ENCODE results near the gene SPPL3.

SPPL3 gene

GRCh38 chr12:120740871-120741270, 163.3 kb downstream of the SPPL3 start (continued):
- no peak for TF ChIP-seq ZNF112 (tag by site-specific recombination; IDR thresholded peaks at IDR 0.05)
- 0 out of 2 replicates have a peak, but pooled peaks have one; percentile 14 for TF ChIP-seq SCRT1 (tag by site-specific recombination; IDR thresholded peaks at IDR 0.05; ENCODE audit: borderline replicate concordance)
- no peak for TF ChIP-seq ZFP37 (tag by site-specific recombination; IDR thresholded peaks at IDR 0.05)
- no peak for TF ChIP-seq ZSCAN18 (tag by site-specific recombination; IDR thresholded peaks at IDR 0.05)
- TF ChIP-seq ZNF560 (tag by site-specific recombination; IDR thresholded peaks at IDR 0.05; ENCODE audit: borderline replicate concordance) = no peak
- TF ChIP-seq ZNF654 (tag by site-specific recombination; IDR thresholded peaks at IDR 0.05; ENCODE audit: low read depth) = no peak
- TF ChIP-seq ZNF837 (tag by site-specific recombination; IDR thresholded peaks at IDR 0.05) = no peak
- no peak for TF ChIP-seq ZNF311 (tag by site-specific recombination; IDR thresholded peaks at IDR 0.05; ENCODE audit: borderline replicate concordance)

- no peak overlapping the region for H3K27ac ChIP-seq (ENCODE audit: extremely low read depth, low read depth, low read length)
- H3K9me3 ChIP-seq (ENCODE audit: control insufficient read depth, insufficient read depth, low read depth, low read length) = no peaks in the 10 kb centered on the region
- no peaks in the 10 kb centered on the region for H3K4me1 ChIP-seq (ENCODE audit: control insufficient read depth, insufficient read depth, low read length)
- POLR2A ChIA-PET = no interaction called here
- TF ChIP-seq GLIS2 (tag by site-specific recombination; IDR thresholded peaks at IDR 0.05) (0 out of 2 replicates have a peak, but pooled peaks have one; percentile 19), CTCF (tag by site-specific recombination; IDR thresholded peaks at IDR 0.05) (no peak)
- CTCF ChIA-PET = interaction anchor here (0.8 kb wide), 1 partner anchor 93 kb away, joined by 3 read pairs; no protein-coding TSS in a partner anchor
- peaks cover 0 to 17% of the 10 kb centered on the region in 2 experiments; a peak in 2 of 3 replicates for H3K36me3 ChIP-seq (ENCODE audit: control insufficient read depth in 2 of 2, insufficient read depth in 1 of 2, low read length in 2 of 2)
- H3K4me3 ChIP-seq (ENCODE audit: low read depth, low read length) = no peak overlapping the region
Observed at GRCh38 chr12:120739821-120740613, 164.1 kb downstream of the SPPL3 start.

GRCh38 chr12:120739031-120739762, 165.0 kb downstream of the SPPL3 start:
- Histone ChIP-seq H3K4me1 (ENCODE audit: control insufficient read depth, insufficient read depth, low read length) (no peaks in the 10 kb centered on the region), H3K4me3 (ENCODE audit: low read depth, low read length) (no peak overlapping the region), H3K36me3 (ENCODE audit: control insufficient read depth in 2 of 2, insufficient read depth in 1 of 2, low read length in 2 of 2) (peaks cover 0 to 19% of the 10 kb centered on the region in 2 experiments; a peak in 2 of 3 replicates), H3K27ac (ENCODE audit: extremely low read depth, low read depth, low read length) (no peak overlapping the region), H3K9me3 (ENCODE audit: control insufficient read depth, insufficient read depth, low read depth, low read length) (no peaks in the 10 kb centered on the region)
- CTCF ChIA-PET = no interaction called here
- POLR2A ChIA-PET = no interaction called here
- TF ChIP-seq ZFHX2 (tag by site-specific recombination; conservative IDR thresholded peaks at IDR 0.05) (0 out of 2 replicates have a peak, but pooled peaks have one; percentile 7), ZNF138 (tag by site-specific recombination; IDR thresholded peaks at IDR 0.05; ENCODE audit: borderline replicate concordance) (no peak)

GRCh38 chr12:120738252-120739030, 165.7 kb downstream of the SPPL3 start:
- Histone ChIP-seq H3K4me3 (ENCODE audit: low read depth, low read length) (no peak overlapping the region), H3K36me3 (ENCODE audit: control insufficient read depth in 2 of 2, insufficient read depth in 1 of 2, low read length in 2 of 2) (peaks cover 0 to 23% of the 10 kb centered on the region in 2 experiments; a peak in 2 of 3 replicates), H3K4me1 (ENCODE audit: control insufficient read depth, insufficient read depth, low read length) (no peaks in the 10 kb centered on the region), H3K27ac (ENCODE audit: extremely low read depth, low read depth, low read length) (no peak overlapping the region), H3K9me3 (ENCODE audit: control insufficient read depth, insufficient read depth, low read depth, low read length) (no peaks in the 10 kb centered on the region)
- ChIA-PET POLR2A (no interaction called here), CTCF (interaction anchor here (0.5 to 2.0 kb wide), 2 partner anchors 233 to 801 kb away, joined by 3 to 5 read pairs; no protein-coding TSS in a partner anchor)
- TF ChIP-seq REPIN1 (tag by site-specific recombination; IDR thresholded peaks at IDR 0.05; ENCODE audit: low read depth) (no peak), ZNF221 (tag by site-specific recombination; IDR thresholded peaks at IDR 0.05; ENCODE audit: borderline replicate concordance) (no peak), ZNF394 (tag by site-specific recombination; IDR thresholded peaks at IDR 0.05; ENCODE audit: borderline replicate concordance) (no peak), ZNF174 (tag by site-specific recombination; IDR thresholded peaks at IDR 0.05) (no peak), ZNF624 (tag by site-specific recombination; IDR thresholded peaks at IDR 0.05) (no peak), PATZ1 (tag by site-specific recombination; IDR thresholded peaks at IDR 0.05) (no peak)

Data from HEK293 (cell line).